Measurements from ENCODE around the gene H19.

Gene H19

DNA sequence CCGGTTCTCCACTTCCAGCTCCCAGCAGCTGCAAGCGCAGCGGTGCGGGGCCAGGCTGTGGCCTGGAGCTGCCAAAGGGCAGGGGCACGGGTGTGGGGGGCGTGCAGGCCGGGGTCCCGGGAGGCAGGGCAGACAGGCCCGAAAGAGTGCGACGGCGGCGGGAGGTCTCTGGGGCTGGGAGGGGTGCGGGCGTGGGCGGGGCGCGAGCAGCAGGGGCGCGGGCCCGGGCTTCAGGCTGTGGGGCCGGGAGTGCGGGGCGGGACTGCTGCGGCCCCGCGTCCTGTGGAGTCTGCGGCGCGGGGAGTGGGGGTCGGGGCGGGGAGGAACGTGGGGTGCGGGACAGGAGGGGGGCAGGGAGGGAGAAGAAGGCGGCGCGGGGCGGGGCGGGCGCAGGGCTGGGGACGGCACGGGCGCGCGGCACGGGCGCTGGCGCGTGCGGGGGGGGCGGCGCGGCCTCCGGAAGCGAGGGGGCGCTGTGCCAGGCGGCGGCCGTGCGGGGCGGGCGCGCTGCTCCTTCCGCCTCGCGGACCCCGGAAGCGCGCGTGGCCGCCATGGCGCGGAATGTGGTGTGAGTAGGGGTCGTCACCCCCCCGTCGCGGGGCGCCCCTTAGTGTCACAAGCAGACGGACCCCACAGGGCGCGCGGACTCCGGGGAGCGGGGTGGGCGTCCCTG, 50.7 kb downstream of the H19 start, which contains the start of gene MRPL23:
MRPL23 (plus strand) TSS at position 521 of the 673 bp plus-strand sequence; CDS start at position 552, 31 bp downstream.
- no peak for DNase-seq

All from fibroblast of skin of scalp (primary cell).